Measurements from ENCODE around the gene EVI2B. TPM values are rescaled to one million over a fixed set of nuclear protein-coding genes. Genes with fewer than 3 reads are reported as not detected.

Gene EVI2B
- polyA plus RNA-seq, 1 experiment, result 0.12 TPM

- no peak for DNase-seq (ENCODE audit: low read depth)
- Histone ChIP-seq H3K4me3 (ENCODE audit: low read depth, low read length) (no peak overlapping the region), H3K27me3 (ENCODE audit: control insufficient read depth, insufficient read depth, low read length) (no peaks in the 10 kb centered on the region), H3K36me3 (ENCODE audit: control insufficient read depth, insufficient read depth, low read length) (no peaks in the 10 kb centered on the region)
- ChIA-PET POLR2A (no interaction called here), CTCF (no interaction called here)
- TF ChIP-seq CTCF (IDR thresholded peaks at IDR 0.05; ENCODE audit: insufficient read depth, low read depth, low read length), result no peak
Measured at GRCh38 chr17:31321966-31322365, 8.1 kb upstream of the EVI2B start.

DNA sequence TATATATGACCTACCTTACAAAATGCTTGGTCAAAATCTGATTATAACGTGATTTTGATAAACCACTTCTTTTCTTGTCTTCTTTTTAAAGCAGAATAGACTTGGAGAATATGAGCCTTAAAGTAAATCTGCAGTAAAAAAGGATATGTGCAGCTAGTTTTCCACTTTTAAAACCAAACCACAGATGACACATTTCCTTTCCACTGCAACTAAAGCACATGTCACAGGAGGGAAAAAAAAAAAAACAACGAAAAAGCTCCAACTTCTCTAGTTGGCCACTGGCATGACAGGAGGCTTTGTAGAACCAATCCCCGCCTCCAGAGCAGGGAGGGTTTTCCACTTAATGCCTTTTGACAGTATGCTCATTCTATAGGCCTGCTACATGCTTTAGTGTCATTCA lies 7.6 kb upstream of the EVI2B start, which contains the start of gene EVI2A:
TSS of gene EVI2A (minus strand) at position 142 of the 400 bp plus-strand sequence. CDS start 2,609 bp downstream, outside the sequence.
- Histone ChIP-seq H3K36me3 (ENCODE audit: control insufficient read depth, insufficient read depth, low read length) (no peaks in the 10 kb centered on the region), H3K4me3 (ENCODE audit: low read depth, low read length) (no peak within 1 kb of the TSS), H3K27me3 (ENCODE audit: control insufficient read depth, insufficient read depth, low read length) (no peaks in the 10 kb centered on the region)
- no peak for TF ChIP-seq CTCF (IDR thresholded peaks at IDR 0.05; ENCODE audit: insufficient read depth, low read depth, low read length)
- ChIA-PET POLR2A (interaction anchor here (0.6 kb wide), 1 partner anchor 18 kb away, joined by 4 read pairs; no protein-coding TSS in a partner anchor), CTCF (no interaction called here)
- peak; percentile 47 for DNase-seq (ENCODE audit: low read depth)

DNA sequence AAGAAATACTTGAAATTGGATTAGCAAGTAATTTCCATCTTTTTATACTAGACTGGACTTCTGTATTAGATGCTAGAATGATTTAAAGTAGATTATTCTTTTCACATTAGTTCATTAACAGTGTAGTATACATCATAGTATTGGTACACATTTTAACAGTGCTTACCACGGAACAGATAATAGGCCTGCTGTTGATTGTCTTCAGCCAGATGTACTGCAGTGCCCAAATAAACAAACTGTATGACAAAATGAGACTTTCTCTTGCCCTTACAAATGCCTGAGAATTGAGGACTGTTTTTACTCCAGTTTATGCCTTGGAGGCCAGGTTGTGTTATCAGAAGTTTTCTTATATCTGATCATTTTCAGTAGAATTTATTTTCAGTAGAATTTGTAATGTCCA lies 6.9 kb upstream of the EVI2B start:
- POLR2A ChIA-PET, result interaction anchor here (0.6 kb wide), 1 partner anchor 19 kb away, joined by 4 read pairs; no protein-coding TSS in a partner anchor
- H3K36me3 ChIP-seq (ENCODE audit: control insufficient read depth, insufficient read depth, low read length), result no peaks in the 10 kb centered on the region
- no peak overlapping the region for H3K4me3 ChIP-seq (ENCODE audit: low read depth, low read length)
- no peak for DNase-seq (ENCODE audit: low read depth)
- H3K27me3 ChIP-seq (ENCODE audit: control insufficient read depth, insufficient read depth, low read length), result no peaks in the 10 kb centered on the region
- no peak for TF ChIP-seq CTCF (IDR thresholded peaks at IDR 0.05; ENCODE audit: insufficient read depth, low read depth, low read length)
- CTCF ChIA-PET, result no interaction called here

DNA sequence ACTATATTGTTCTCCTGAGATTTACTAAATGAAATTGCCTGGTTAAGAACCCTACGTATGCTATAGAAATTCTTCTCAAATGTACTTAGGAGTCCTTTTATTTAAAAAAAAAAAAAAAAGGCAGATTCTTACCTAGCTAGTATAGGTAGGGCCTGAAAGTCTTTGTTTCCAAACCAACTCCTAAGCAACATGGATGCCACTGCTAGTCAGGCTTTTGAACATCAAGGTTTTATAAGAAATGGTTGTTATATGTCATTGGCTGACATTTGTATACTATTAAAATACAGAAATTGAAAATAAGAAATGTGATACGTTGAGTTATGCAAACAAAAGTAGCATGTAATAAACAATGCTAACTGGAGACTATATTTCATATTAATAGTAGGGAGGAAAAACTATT lies 6.4 kb upstream of the EVI2B start:
- Histone ChIP-seq H3K27me3 (ENCODE audit: control insufficient read depth, insufficient read depth, low read length) (no peaks in the 10 kb centered on the region), H3K36me3 (ENCODE audit: control insufficient read depth, insufficient read depth, low read length) (no peaks in the 10 kb centered on the region), H3K4me3 (ENCODE audit: low read depth, low read length) (no peak overlapping the region)
- ChIA-PET CTCF (no interaction called here), POLR2A (interaction anchor here (0.6 kb wide), 1 partner anchor 17 kb away, joined by 3 read pairs; no protein-coding TSS in a partner anchor)
- DNase-seq (ENCODE audit: low read depth), result no peak
- no peak for TF ChIP-seq CTCF (IDR thresholded peaks at IDR 0.05; ENCODE audit: insufficient read depth, low read depth, low read length)

DNA sequence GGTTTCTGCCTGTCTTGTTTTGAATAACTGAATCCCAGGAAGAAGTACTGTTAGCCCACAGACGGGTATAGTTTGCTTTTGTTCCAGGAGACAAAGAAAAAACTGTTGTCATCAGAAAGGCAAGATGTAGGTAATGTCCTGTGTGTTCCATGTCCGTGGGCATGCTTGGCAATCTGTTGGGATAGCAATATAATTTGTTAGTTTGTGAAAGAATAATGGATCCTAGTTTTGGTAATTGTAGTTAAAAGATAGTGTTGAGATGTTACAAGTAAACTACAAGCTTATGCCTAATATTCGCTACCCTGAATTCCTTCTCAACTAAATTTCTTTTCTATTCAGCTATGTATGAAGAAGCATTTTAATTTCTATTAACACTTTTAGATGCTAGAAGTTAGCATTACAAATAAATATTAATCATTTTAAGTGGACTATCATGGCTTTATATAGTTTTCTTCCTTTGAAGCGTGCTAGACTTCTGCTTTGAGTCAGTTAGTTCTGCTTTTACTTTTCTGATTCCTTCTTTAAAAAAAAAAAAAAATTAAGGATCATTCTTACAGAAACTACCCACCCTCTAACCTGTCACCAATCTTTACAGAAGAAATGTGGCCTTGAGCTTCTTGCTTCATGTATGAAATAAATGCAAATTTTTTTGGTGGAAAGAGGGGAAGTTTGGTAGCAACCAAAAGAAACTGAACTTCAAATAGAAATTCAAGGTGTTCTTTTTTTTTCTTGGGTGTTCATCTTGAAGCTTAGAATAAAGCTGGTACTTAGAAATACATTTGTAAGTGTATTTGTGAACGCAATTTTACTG lies 5.2 kb upstream of the EVI2B start:
- Histone ChIP-seq H3K4me3 (ENCODE audit: low read depth, low read length) (no peak overlapping the region), H3K36me3 (ENCODE audit: control insufficient read depth, insufficient read depth, low read length) (no peaks in the 10 kb centered on the region), H3K27me3 (ENCODE audit: control insufficient read depth, insufficient read depth, low read length) (no peaks in the 10 kb centered on the region)
- CTCF ChIA-PET, result interaction anchor here (1.4 kb wide), 1 partner anchor 12 kb away, joined by 3 read pairs; no protein-coding TSS in a partner anchor
- POLR2A ChIA-PET, result no interaction called here
- no peak for DNase-seq (ENCODE audit: low read depth)
- TF ChIP-seq CTCF (IDR thresholded peaks at IDR 0.05; ENCODE audit: insufficient read depth, low read depth, low read length), result no peak
